NCI-H446 (cell line): ENCODE results near the gene APOBEC2.

ENCODE experiments used
- DNase-seq, 2 experiments: peaks; one replicate each; lab custom pipeline; 2025; lab: John Stamatoyannopoulos, UW

APOBEC2 gene

DNA sequence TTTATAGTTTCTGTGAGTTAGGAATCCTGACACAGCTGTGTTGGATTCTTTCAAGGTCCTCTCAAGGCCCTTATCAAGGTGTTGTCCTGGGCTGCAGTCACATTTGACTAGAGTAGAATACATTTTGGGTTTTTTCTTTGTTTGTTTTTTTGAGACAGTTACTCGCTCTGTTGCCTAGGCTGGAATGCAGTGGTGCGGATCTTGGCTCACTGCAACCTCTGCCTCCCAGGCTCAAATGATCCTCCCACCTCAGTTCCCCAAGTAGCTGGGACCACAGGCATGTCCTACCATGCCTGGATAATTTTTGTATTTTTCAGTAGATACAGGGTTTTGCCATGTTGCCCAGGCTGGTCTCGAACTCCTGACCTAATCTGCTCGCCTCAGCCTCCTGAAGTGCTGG is 35.4 kb downstream of the APOBEC2 start:
- no peak for DNase-seq

DNA sequence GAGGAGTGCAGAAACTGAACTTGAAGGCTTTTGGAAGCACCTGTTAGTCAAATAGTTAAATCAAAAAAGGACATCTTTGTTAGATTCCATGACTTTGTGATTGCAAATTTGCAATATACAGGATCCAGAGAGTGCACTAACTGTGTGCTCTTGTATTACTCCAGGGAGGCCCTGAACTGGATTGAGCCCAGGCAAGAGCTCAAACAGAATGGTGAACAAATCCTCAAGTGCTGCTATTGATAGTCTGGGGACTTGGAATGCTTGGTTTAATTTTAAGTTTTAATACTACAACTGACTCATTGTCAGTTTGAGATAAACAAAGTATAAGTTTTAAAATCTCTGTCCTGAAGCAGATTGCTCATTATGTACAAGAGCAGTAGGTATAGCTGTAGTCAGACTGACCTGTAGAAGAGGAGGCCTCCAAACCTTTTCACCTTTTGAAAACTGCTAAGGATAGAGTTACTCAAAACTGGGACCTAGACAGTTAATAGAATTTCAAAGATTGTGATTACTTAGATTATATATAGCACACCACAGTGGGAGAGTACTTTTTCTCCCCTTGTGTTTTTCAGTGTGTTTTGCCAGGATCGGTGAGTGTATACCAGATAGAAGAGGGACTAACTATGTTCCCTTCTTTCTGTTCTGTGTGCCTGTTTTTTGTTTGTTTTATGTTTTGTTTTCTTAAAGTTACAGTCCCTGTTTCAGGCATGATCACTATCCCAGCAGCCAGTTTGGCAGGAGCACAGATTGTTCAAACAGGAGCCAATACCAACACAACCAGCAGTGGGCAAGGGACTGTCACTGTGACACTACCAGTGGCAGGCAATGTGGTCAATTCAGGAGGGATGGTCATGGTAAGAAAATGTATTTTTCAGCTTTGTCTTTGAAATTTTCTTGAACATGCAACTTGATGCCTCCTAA is 38.1 kb downstream of the APOBEC2 start:
- no peak for DNase-seq

DNA sequence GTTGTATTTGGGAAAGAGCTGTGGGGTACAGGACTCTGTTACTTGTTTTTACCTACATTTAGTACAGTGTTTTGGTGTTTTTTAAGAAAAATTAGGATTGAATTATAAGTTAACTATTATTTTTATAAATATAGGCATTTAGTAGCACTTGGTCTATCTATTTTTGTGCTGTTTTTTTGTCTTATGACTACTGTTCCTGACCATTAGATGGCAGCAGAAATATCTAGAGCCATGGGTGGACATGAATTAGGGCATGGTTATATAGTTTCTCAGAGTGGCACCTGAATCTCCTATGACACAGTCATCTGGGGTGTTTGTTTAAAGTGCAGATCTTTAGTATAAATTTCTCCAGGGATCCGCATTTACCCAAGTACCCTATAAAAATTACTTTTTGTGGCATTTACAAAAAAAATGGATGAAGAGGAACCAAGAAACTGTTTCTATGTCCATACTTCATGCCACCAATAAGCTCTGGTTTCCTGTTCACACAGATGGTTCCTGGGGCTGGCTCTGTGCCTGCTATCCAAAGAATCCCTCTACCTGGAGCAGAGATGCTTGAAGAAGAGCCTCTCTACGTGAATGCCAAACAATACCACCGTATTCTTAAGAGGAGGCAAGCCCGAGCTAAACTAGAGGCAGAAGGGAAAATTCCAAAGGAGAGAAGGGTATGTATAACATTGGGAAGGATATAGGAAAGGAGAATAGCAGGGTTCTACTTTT is 39.6 kb downstream of the APOBEC2 start:
- DNase-seq = peak in 1 of 2 experiments; percentile 16

DNA sequence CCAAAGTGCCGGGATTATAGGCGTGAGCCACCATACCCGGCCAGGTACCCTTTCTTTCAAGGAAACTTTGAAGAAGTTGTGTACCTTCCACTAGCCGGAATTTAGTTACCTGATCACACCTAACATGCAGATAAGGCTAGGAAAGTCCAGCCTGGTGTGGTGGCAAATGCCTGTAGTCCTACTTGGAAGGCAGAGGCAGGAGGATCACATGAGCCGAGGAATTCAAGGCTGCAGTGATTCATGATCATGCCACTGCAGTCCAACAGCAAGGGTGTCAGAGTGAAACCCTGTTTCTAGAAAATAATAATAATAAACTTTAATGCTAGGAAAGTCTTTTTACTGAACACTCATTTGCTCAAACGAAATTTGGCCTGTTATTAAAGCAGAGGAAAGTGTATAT is 40.7 kb downstream of the APOBEC2 start:
- no peak for DNase-seq

DNA sequence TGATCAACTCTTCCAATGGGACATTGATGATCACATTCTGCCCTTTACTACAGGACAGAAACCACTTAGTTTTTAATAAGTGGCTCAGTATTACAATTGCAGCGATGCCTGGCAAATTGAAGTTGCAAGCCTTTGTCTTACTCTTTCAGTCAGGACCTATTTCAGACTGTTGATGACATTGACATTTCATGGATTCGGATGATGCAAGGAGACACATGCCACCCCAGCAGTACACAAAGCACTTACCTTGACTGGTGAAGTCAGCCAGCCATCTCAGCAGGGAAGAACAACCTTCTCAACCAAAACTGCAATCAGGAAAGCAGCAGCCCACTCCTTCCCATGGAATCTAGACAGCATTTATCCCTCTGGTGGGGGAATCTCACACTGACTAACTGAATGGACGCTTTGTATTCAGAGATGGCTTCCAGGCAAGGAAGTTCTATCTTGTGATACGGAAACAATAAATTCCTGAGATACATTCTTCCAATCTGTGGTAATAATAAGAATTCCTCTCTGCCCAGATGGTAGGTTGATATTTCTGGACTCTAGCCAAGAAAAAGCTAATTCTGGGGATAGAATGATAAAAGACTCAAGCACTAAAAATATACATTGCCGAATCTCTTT is 44.6 kb downstream of the APOBEC2 start:
- DNase-seq = peak in 1 of 2 experiments; percentile 40

DNA sequence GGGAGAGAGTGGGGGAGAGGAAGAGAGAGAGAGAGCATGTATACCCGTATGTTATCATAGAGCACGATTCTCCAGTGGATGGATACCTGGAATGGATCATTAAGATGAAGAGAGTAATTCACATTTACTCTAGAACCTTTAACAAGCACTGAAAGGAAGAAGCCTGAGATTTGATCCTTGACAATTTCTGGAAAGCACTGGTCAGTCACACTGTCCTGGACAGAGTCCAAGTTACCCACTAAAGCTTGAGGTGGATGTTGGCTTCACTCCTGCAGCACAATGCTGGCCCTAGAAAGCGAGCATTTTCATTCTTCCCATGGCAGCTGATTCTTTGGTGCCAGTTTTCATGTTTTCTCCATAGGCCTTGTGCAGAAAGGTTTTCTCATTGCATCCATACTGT is 45.4 kb downstream of the APOBEC2 start:
- DNase-seq = no peak

DNA sequence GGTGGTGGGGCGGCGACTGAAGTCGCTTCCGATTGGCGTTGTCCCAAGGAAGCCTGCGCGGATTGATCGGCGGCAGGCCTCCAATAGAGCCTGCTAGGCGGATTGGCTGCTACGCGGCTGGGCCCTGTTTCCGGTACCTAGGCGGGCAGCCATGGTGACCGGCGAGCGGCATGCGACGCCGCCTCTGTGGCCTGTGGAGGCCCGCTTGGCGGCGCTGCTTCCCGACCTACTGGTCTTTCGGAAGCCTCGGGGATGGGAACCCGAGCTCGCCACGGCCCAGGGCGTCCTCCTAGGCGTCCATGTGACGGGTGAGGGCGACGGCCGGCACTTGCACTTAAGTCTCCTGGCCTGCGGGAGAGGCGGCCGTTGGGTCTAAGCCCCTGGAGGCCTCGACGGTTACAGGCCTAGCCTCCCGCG is 47.9 kb downstream of the APOBEC2 start:
- DNase-seq = no peak

DNA sequence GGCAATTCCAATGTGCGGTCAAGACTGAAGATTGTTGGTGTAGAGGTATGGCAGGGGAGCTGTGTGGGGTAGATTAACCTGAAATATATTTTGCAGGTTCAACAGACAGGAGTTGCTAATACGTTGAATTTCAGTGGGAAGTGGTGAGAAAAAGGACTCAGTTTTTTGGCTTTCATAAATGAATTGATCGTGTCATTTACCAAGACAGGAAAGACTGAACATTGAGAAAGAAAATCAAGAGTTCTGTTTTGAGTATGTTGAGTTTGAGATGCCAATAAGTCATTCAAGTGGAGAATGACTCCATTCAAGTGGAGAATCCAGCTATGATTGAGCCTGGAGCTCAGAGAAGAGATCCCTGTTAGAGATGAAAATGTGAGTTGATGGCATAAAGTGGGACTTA is 50.8 kb downstream of the APOBEC2 start:
- DNase-seq = no peak

DNA sequence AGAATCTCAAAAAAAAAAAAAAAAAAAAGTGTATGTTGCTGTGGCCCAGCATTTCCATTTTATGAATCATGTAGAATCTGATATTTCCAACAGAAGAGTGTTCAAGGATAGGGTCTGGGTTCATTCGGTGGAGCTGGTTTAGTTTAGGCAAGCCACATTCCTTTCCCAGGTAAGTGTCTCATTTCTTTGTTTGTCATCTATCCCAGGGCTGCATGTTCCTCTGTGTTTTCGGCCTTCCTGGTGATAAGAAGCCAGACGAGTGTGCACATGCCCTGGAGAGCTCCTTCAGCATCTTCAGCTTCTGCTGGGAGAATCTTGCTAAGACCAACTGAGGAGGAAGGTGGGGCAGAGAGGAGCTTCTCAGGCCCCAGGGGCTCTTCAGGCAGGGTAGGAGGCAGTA is 58.0 kb downstream of the APOBEC2 start:
- DNase-seq = no peak
